Measurements from ENCODE around the gene ESPN. TPM values are rescaled to one million over a fixed set of nuclear protein-coding genes. Genes with fewer than 3 reads are reported as not detected.

ESPN gene
- total RNA-seq (under 1 TPM; 0.29 to 0.84 TPM), polyA plus RNA-seq (10 to 100 TPM in 1 of 2 donors, under 1 TPM in 1; 0.54 to 28.7 TPM)
- long read RNA-seq, donor 1, result 0 reads
- long read RNA-seq, donor 2, result 0 reads

- H3K4me3 ChIP-seq (ENCODE audit: low read length in 2 of 2), result no peak within 1 kb of the TSS
- H3K4me1 ChIP-seq (ENCODE audit: control insufficient read depth in 1 of 2, insufficient read depth in 2 of 2, low read length in 2 of 2), result no peaks in the 10 kb centered on the region
- peaks cover 0 to 2% of the 10 kb centered on the region in 2 donors for H3K27me3 ChIP-seq (ENCODE audit: control insufficient read depth in 1 of 2, insufficient read depth in 2 of 2, low read length in 1 of 2)
- DNase-seq (no peak), ATAC-seq (ENCODE audit: low FRiP score) (no peak)
- intact Hi-C loops (cut with DNase I), result no loop called here
- H3K9me3 ChIP-seq (ENCODE audit: control insufficient read depth, low read length), result no peaks in the 10 kb centered on the region
- H3K27ac ChIP-seq (ENCODE audit: low read depth in 1 of 2, low read length in 2 of 2), result no peak within 1 kb of the TSS
- no peaks in the 10 kb centered on the region for H3K36me3 ChIP-seq (ENCODE audit: control insufficient read depth in 1 of 2, insufficient read depth in 2 of 2, low read length in 1 of 2)
- WGBS, 2 donors, result 7 to 9% methylated on average over 57 to 99 of the region's 99 CpGs
Measured at GRCh38 chr1:6424619-6425593, at the start of gene ESPN. TSS of gene ESPN (plus strand) at chr1:6424776. CDS start at chr1:6424956, 180 bp downstream.

GRCh38 chr1:6378096-6378746 lies 46.4 kb upstream of the ESPN start:
- DNase-seq, result no peak
- ATAC-seq (ENCODE audit: low FRiP score), result no peak
- Histone ChIP-seq H3K9me3 (ENCODE audit: control insufficient read depth, low read length) (no peaks in the 10 kb centered on the region), H3K36me3 (ENCODE audit: control insufficient read depth in 1 of 2, insufficient read depth in 2 of 2, low read length in 1 of 2) (no peaks in the 10 kb centered on the region), H3K4me3 (ENCODE audit: low read length in 2 of 2) (no peak overlapping the region), H3K4me1 (ENCODE audit: control insufficient read depth in 1 of 2, insufficient read depth in 2 of 2, low read length in 2 of 2) (no peaks in the 10 kb centered on the region), H3K27me3 (ENCODE audit: control insufficient read depth in 1 of 2, insufficient read depth in 2 of 2, low read length in 1 of 2) (no peaks in the 10 kb centered on the region), H3K27ac (ENCODE audit: low read depth in 1 of 2, low read length in 2 of 2) (no peak overlapping the region)
- WGBS, 2 donors, result 56 to 60% methylated on average over 12 of the region's 12 CpGs
- intact Hi-C loops (cut with DNase I), result no loop called here

- no peak for ATAC-seq (ENCODE audit: low FRiP score)
- Histone ChIP-seq H3K27ac (ENCODE audit: low read depth in 1 of 2, low read length in 2 of 2) (no peak overlapping the region), H3K4me3 (ENCODE audit: low read length in 2 of 2) (no peak overlapping the region), H3K9me3 (ENCODE audit: control insufficient read depth, low read length) (no peaks in the 10 kb centered on the region), H3K36me3 (ENCODE audit: control insufficient read depth in 1 of 2, insufficient read depth in 2 of 2, low read length in 1 of 2) (no peaks in the 10 kb centered on the region), H3K27me3 (ENCODE audit: control insufficient read depth in 1 of 2, insufficient read depth in 2 of 2, low read length in 1 of 2) (no peaks in the 10 kb centered on the region), H3K4me1 (ENCODE audit: control insufficient read depth in 1 of 2, insufficient read depth in 2 of 2, low read length in 2 of 2) (no peaks in the 10 kb centered on the region)
- intact Hi-C loops (cut with DNase I), result no loop called here
- DNase-seq, result no peak
- 97 to 98% methylated on average over 7 of the region's 7 CpGs for WGBS, 2 donors
Measured at GRCh38 chr1:6380037-6380436, 44.5 kb upstream of the ESPN start.

GRCh38 chr1:6384135-6384534 lies 40.4 kb upstream of the ESPN start:
- DNase-seq (no peak), ATAC-seq (ENCODE audit: low FRiP score) (no peak)
- Histone ChIP-seq H3K27ac (ENCODE audit: low read depth in 1 of 2, low read length in 2 of 2) (no peak overlapping the region), H3K9me3 (ENCODE audit: control insufficient read depth, low read length) (no peaks in the 10 kb centered on the region), H3K27me3 (ENCODE audit: control insufficient read depth in 1 of 2, insufficient read depth in 2 of 2, low read length in 1 of 2) (no peaks in the 10 kb centered on the region), H3K36me3 (ENCODE audit: control insufficient read depth in 1 of 2, insufficient read depth in 2 of 2, low read length in 1 of 2) (no peaks in the 10 kb centered on the region), H3K4me1 (ENCODE audit: control insufficient read depth in 1 of 2, insufficient read depth in 2 of 2, low read length in 2 of 2) (no peaks in the 10 kb centered on the region), H3K4me3 (ENCODE audit: low read length in 2 of 2) (no peak overlapping the region)
- intact Hi-C loops (cut with DNase I), result no loop called here
- 91 to 96% methylated on average over 1 of the region's 1 CpG for WGBS, 2 donors

GRCh38 chr1:6384962-6385361 lies 39.6 kb upstream of the ESPN start:
- H3K9me3 ChIP-seq (ENCODE audit: control insufficient read depth, low read length), result no peaks in the 10 kb centered on the region

GRCh38 chr1:6385488-6386191 lies 38.9 kb upstream of the ESPN start:
- WGBS, 2 donors, result 39 to 43% methylated on average over 22 of the region's 22 CpGs
- Histone ChIP-seq H3K4me3 (ENCODE audit: low read length in 2 of 2) (no peak overlapping the region), H3K4me1 (ENCODE audit: control insufficient read depth in 1 of 2, insufficient read depth in 2 of 2, low read length in 2 of 2) (no peaks in the 10 kb centered on the region), H3K9me3 (ENCODE audit: control insufficient read depth, low read length) (no peaks in the 10 kb centered on the region), H3K27me3 (ENCODE audit: control insufficient read depth in 1 of 2, insufficient read depth in 2 of 2, low read length in 1 of 2) (no peaks in the 10 kb centered on the region), H3K36me3 (ENCODE audit: control insufficient read depth in 1 of 2, insufficient read depth in 2 of 2, low read length in 1 of 2) (no peaks in the 10 kb centered on the region), H3K27ac (ENCODE audit: low read depth in 1 of 2, low read length in 2 of 2) (peak overlapping the region in 1 of 2 donors; percentile 2)
- ATAC-seq (ENCODE audit: low FRiP score) (no peak), DNase-seq (peak in 1 of 2 donors; percentile 82)
- intact Hi-C loops (cut with DNase I), result no loop called here

More at GRCh38 chr1:6384962-6385361, 39.6 kb upstream of the ESPN start:
- H3K4me1 ChIP-seq (ENCODE audit: control insufficient read depth in 1 of 2, insufficient read depth in 2 of 2, low read length in 2 of 2), result no peaks in the 10 kb centered on the region
- ATAC-seq (ENCODE audit: low FRiP score) (peak; percentile 64), DNase-seq (peak in 1 of 2 donors; percentile 78)
- H3K36me3 ChIP-seq (ENCODE audit: control insufficient read depth in 1 of 2, insufficient read depth in 2 of 2, low read length in 1 of 2), result no peaks in the 10 kb centered on the region
- no peaks in the 10 kb centered on the region for H3K27me3 ChIP-seq (ENCODE audit: control insufficient read depth in 1 of 2, insufficient read depth in 2 of 2, low read length in 1 of 2)
- WGBS, 2 donors, result 5 to 14% methylated on average over 5 of the region's 5 CpGs
- intact Hi-C loops (cut with DNase I), result no loop called here
- peak overlapping the region in 1 of 2 donors; percentile 2 for H3K27ac ChIP-seq (ENCODE audit: low read depth in 1 of 2, low read length in 2 of 2)
- H3K4me3 ChIP-seq (ENCODE audit: low read length in 2 of 2), result no peak overlapping the region

- ATAC-seq (ENCODE audit: low FRiP score), result no peak
- Histone ChIP-seq H3K9me3 (ENCODE audit: control insufficient read depth, low read length) (no peaks in the 10 kb centered on the region), H3K4me1 (ENCODE audit: control insufficient read depth in 1 of 2, insufficient read depth in 2 of 2, low read length in 2 of 2) (no peaks in the 10 kb centered on the region), H3K27ac (ENCODE audit: low read depth in 1 of 2, low read length in 2 of 2) (no peak overlapping the region), H3K36me3 (ENCODE audit: control insufficient read depth in 1 of 2, insufficient read depth in 2 of 2, low read length in 1 of 2) (no peaks in the 10 kb centered on the region), H3K4me3 (ENCODE audit: low read length in 2 of 2) (no peak overlapping the region), H3K27me3 (ENCODE audit: control insufficient read depth in 1 of 2, insufficient read depth in 2 of 2, low read length in 1 of 2) (no peaks in the 10 kb centered on the region)
- WGBS, 2 donors, result 90 to 92% methylated on average over 10 of the region's 10 CpGs
- intact Hi-C loops (cut with DNase I), result no loop called here
- no peak for DNase-seq
Measured at GRCh38 chr1:6386371-6386949, 38.1 kb upstream of the ESPN start.

GRCh38 chr1:6389971-6390370 lies 34.6 kb upstream of the ESPN start:
- 97 to 98% methylated on average over 9 of the region's 9 CpGs for WGBS, 2 donors
- intact Hi-C loops (cut with DNase I), result no loop called here
- H3K27me3 ChIP-seq (ENCODE audit: control insufficient read depth in 1 of 2, insufficient read depth in 2 of 2, low read length in 1 of 2), result no peaks in the 10 kb centered on the region
- H3K36me3 ChIP-seq (ENCODE audit: control insufficient read depth in 1 of 2, insufficient read depth in 2 of 2, low read length in 1 of 2), result no peaks in the 10 kb centered on the region
- no peak overlapping the region for H3K4me3 ChIP-seq (ENCODE audit: low read length in 2 of 2)
- H3K27ac ChIP-seq (ENCODE audit: low read depth in 1 of 2, low read length in 2 of 2), result no peak overlapping the region
- DNase-seq (no peak), ATAC-seq (ENCODE audit: low FRiP score) (no peak)
- H3K9me3 ChIP-seq (ENCODE audit: control insufficient read depth, low read length), result no peaks in the 10 kb centered on the region
- H3K4me1 ChIP-seq (ENCODE audit: control insufficient read depth in 1 of 2, insufficient read depth in 2 of 2, low read length in 2 of 2), result no peaks in the 10 kb centered on the region
